Prostate gland (tissue), 2 donors: ENCODE data around the gene STK39. TPM values are rescaled to one million over a fixed set of nuclear protein-coding genes. Genes with fewer than 3 reads are reported as not detected.

Experiments used
- DNase-seq: peaks from one replicate; pipeline ENCODE4 v3.0.0-alpha.2; 2019; ENCODE audit warnings: low spot score
- H3K27ac ChIP-seq, 2 donors: fragments of 200-600 bp; sonication (generic); 2 replicates each; pipeline ENCODE4 v1.5.1; 2017 to 2019
- H3K27me3 ChIP-seq: fragments of 200-600 bp; sonication (generic); replicated peaks from 2 replicates; pipeline ENCODE4 v1.5.1; 2019; ENCODE audit not compliant: insufficient read depth
- H3K36me3 ChIP-seq, 2 donors: fragments of 200-600 bp; sonication (generic); 1 replicate in 1 of 2; 2 replicates in 1 of 2; pipeline versions ENCODE4 v1.5.1 to v1.8.1; 2017 to 2019
- H3K4me1 ChIP-seq: fragments of 200-600 bp; sonication (generic); replicated peaks from 2 replicates; pipeline ENCODE4 v1.5.1; 2019
- H3K4me3 ChIP-seq, 2 donors: fragments of 200-600 bp; sonication (generic); 2 replicates each; pipeline ENCODE4 v1.5.1; 2017 to 2019
- H3K9me3 ChIP-seq: fragments of 200-600 bp; sonication (generic); 2 replicates; pipeline ENCODE4 v1.5.1; 2017
- CTCF ChIP-seq, 4 experiments: fragments of 200-600 bp in 2 of 4; fragments of 450-650 bp in 2 of 4; sonication (generic) in 2 of 4; IDR thresholded peaks; 1 replicate in 3 of 4; 2 replicates in 1 of 4; pipeline ENCODE4 v1.5.1; 2016 to 2019; ENCODE audit warnings: antibody characterized with exemption in 4 of 4, mild to moderate bottlenecking in 2 of 4, moderate library complexity in 2 of 4
- POLR2A ChIP-seq: fragments of 450-650 bp; IDR thresholded peaks from one replicate; pipeline ENCODE4 v1.6.1; 2016; ENCODE audit warnings: antibody characterized with exemption, mild to moderate bottlenecking
- POLR2AphosphoS5 ChIP-seq: sonication (generic); formaldehyde crosslinking; IDR thresholded peaks from one replicate; pipeline ENCODE4 v1.6.1; 2017; ENCODE audit warnings: antibody characterized with exemption
- WGBS: methylation state at CpG from one replicate; pipeline ENCODE4 v1.1.5; 2018; 5-methylcytosine and 5-hydroxymethylcytosine counted together
- intact Hi-C: fragments of 100-400 bp; cut with DNase I; formaldehyde crosslinking; loops from one replicate; pipeline ENCODE4 v1.14.2; 2022
- total RNA-seq, 2 donors: library from RNA; depleted of rRNA; stranded (reverse); fragments of >200 nt; gene quantifications; one replicate each; pipeline ENCODE4 v1.1.0, GENCODE V29; 2016

STK39 gene
- total RNA-seq, 2 donors from 2014 or later: 32.2 to 54.7 TPM

- WGBS: 100% methylated on average over 3 of the region's 3 CpGs
- TF ChIP-seq POLR2A (no peak), CTCF (IDR thresholded peaks at IDR 0.05) (no peak), POLR2AphosphoS5 (no peak)
- no peak overlapping the region for H3K27ac ChIP-seq
- H3K4me3 ChIP-seq: no peak overlapping the region
- no peak for DNase-seq
- H3K27me3 ChIP-seq: no peaks in the 10 kb centered on the region
- H3K4me1 ChIP-seq: no peaks in the 10 kb centered on the region
- H3K9me3 ChIP-seq: no peaks in the 10 kb centered on the region
- intact Hi-C loops: loop anchor here (10.0 kb wide), 1 partner anchor 181 kb away; no protein-coding TSS in a partner anchor
- no peaks in the 10 kb centered on the region for H3K36me3 ChIP-seq
These were observed 103.6 kb downstream of the STK39 start for GRCh38 chr2:168143813-168144212.

- H3K36me3 ChIP-seq: no peaks in the 10 kb centered on the region
- no peak overlapping the region for H3K4me3 ChIP-seq
- no peak overlapping the region for H3K27ac ChIP-seq
- DNase-seq: no peak
- no peaks in the 10 kb centered on the region for H3K9me3 ChIP-seq
- H3K4me1 ChIP-seq: no peaks in the 10 kb centered on the region
- TF ChIP-seq POLR2AphosphoS5 (no peak), CTCF (IDR thresholded peaks at IDR 0.05) (no peak), POLR2A (no peak)
- intact Hi-C loops: loop anchor here (10.0 kb wide), 1 partner anchor 184 kb away; no protein-coding TSS in a partner anchor
- 92% methylated on average over 5 of the region's 5 CpGs for WGBS
- H3K27me3 ChIP-seq: no peaks in the 10 kb centered on the region
These were observed 106.5 kb downstream of the STK39 start for GRCh38 chr2:168140892-168141291.

- H3K4me3 ChIP-seq: no peak overlapping the region
- 70% methylated on average over 4 of the region's 4 CpGs for WGBS
- TF ChIP-seq CTCF (IDR thresholded peaks at IDR 0.05) (no peak), POLR2A (no peak), POLR2AphosphoS5 (no peak)
- DNase-seq: no peak
- no peak overlapping the region for H3K27ac ChIP-seq
- H3K4me1 ChIP-seq: peaks cover 4% of the 10 kb centered on the region
- intact Hi-C loops: loop anchor here (10.0 kb wide), 1 partner anchor 185 kb away; no protein-coding TSS in a partner anchor
- no peaks in the 10 kb centered on the region for H3K36me3 ChIP-seq
- no peaks in the 10 kb centered on the region for H3K9me3 ChIP-seq
- no peaks in the 10 kb centered on the region for H3K27me3 ChIP-seq
These were observed 107.5 kb downstream of the STK39 start for GRCh38 chr2:168139852-168140251.

- H3K4me3 ChIP-seq: no peak overlapping the region
- peak overlapping the region in 1 of 2 donors; percentile 23 for H3K27ac ChIP-seq
- no peak for DNase-seq
- 96% methylated on average over 5 of the region's 5 CpGs for WGBS
- TF ChIP-seq CTCF (IDR thresholded peaks at IDR 0.05): no peak
- no peak for TF ChIP-seq POLR2A
- no peak for TF ChIP-seq POLR2AphosphoS5
- intact Hi-C loops: no loop called here
- H3K4me1 ChIP-seq: peaks cover 4% of the 10 kb centered on the region
- no peaks in the 10 kb centered on the region for H3K9me3 ChIP-seq
- H3K27me3 ChIP-seq: no peaks in the 10 kb centered on the region
- no peaks in the 10 kb centered on the region for H3K36me3 ChIP-seq
These were observed 108.5 kb downstream of the STK39 start for GRCh38 chr2:168138901-168139300.

GRCh38 chr2:168138374-168138773, 109.0 kb downstream of the STK39 start:
- H3K9me3 ChIP-seq: no peaks in the 10 kb centered on the region
- no peak overlapping the region for H3K4me3 ChIP-seq
- no peaks in the 10 kb centered on the region for H3K36me3 ChIP-seq
- peaks cover 4% of the 10 kb centered on the region for H3K4me1 ChIP-seq
- H3K27ac ChIP-seq: peak overlapping the region; percentile 10 to 23
- peak; percentile 12 for DNase-seq
- intact Hi-C loops: no loop called here
- TF ChIP-seq POLR2A: no peak
- TF ChIP-seq POLR2AphosphoS5: no peak
- WGBS: 70% methylated on average over 5 of the region's 5 CpGs
- no peaks in the 10 kb centered on the region for H3K27me3 ChIP-seq
